Thymus (tissue), 11 donors: ENCODE data around the gene MRPS27. TPM values are rescaled to one million over a fixed set of nuclear protein-coding genes. Genes with fewer than 3 reads are reported as not detected.
"Not testable (repeated sequence)": the region's sequence is repeated elsewhere in the genome, so short reads cannot be mapped to it uniquely, and the experiment has no call there.

Experiments used
- DNase-seq, 9 donors: peaks; one replicate each; pipeline ENCODE4 v3.0.0-alpha.2; 2013; ENCODE audit warnings: low spot score in 9 of 9, low read depth in 6 of 9, missing footprints in 1 of 9
- H3K27ac ChIP-seq, 2 donors: one replicate each; pipeline ENCODE4 v1.5.1; 2013; ENCODE audit warnings: control low read depth in 1 of 2, low read depth in 1 of 2, low read length in 1 of 2, mild to moderate bottlenecking in 1 of 2, moderate library complexity in 1 of 2
- H3K27me3 ChIP-seq, 2 donors: one replicate each; pipeline ENCODE4 v1.5.1; 2013; ENCODE audit warnings: low read length in 1 of 2; ENCODE audit not compliant: control insufficient read depth in 2 of 2, insufficient read depth in 1 of 2
- H3K36me3 ChIP-seq, 2 donors: one replicate each; pipeline ENCODE4 v1.5.1; 2013; ENCODE audit warnings: low read length in 1 of 2, mild to moderate bottlenecking in 1 of 2, moderate library complexity in 1 of 2; ENCODE audit not compliant: control insufficient read depth in 2 of 2, insufficient read depth in 2 of 2
- H3K4me1 ChIP-seq, 2 donors: one replicate each; pipeline ENCODE4 v1.5.1; 2013; ENCODE audit warnings: low read length in 2 of 2; ENCODE audit not compliant: control insufficient read depth in 2 of 2, insufficient read depth in 2 of 2
- H3K4me3 ChIP-seq, 2 donors: one replicate each; pipeline ENCODE4 v1.5.1; 2013; ENCODE audit warnings: low read length in 2 of 2, control low read depth in 1 of 2, mild to moderate bottlenecking in 1 of 2
- H3K9me3 ChIP-seq, 2 donors: one replicate each; pipeline ENCODE4 v1.5.1; 2013; ENCODE audit warnings: low read length in 1 of 2, mild to moderate bottlenecking in 1 of 2; ENCODE audit not compliant: control insufficient read depth in 2 of 2, insufficient read depth in 1 of 2
- WGBS: extraction: QIAGEN DNeasy Blood & Tissue Kit; methylation state at CpG from one replicate; pipeline ENCODE4 v1.1.7; 2013; 5-methylcytosine and 5-hydroxymethylcytosine counted together
- polyA plus RNA-seq: library from polyadenylated mRNA; stranded (reverse); fragments of 200-250 nt; gene quantifications from one replicate; pipeline ENCODE4 v1.2.3, GENCODE V29; 2013
- total RNA-seq: library from RNA; stranded (reverse); fragments of 120-200 nt; gene quantifications from one replicate; pipeline ENCODE4 v1.2.4, GENCODE V29; 2013
- donor health status: healthy.

Gene MRPS27
- total and polyA plus RNA-seq, 2 donors = 27.9 to 46.0 TPM

- no peak overlapping the region for H3K27ac ChIP-seq
- WGBS = 94% methylated on average over 11 of the region's 11 CpGs
- H3K4me3 ChIP-seq = no peak overlapping the region
- no peaks in the 10 kb centered on the region for H3K4me1 ChIP-seq
- no peak for DNase-seq
- no peaks in the 10 kb centered on the region for H3K9me3 ChIP-seq
- H3K27me3 ChIP-seq = peaks cover 0 to 30% of the 10 kb centered on the region in 2 donors
- no peaks in the 10 kb centered on the region for H3K36me3 ChIP-seq
These were observed 140.1 kb downstream of the MRPS27 start for GRCh38 chr5:72179816-72180440.

DNA sequence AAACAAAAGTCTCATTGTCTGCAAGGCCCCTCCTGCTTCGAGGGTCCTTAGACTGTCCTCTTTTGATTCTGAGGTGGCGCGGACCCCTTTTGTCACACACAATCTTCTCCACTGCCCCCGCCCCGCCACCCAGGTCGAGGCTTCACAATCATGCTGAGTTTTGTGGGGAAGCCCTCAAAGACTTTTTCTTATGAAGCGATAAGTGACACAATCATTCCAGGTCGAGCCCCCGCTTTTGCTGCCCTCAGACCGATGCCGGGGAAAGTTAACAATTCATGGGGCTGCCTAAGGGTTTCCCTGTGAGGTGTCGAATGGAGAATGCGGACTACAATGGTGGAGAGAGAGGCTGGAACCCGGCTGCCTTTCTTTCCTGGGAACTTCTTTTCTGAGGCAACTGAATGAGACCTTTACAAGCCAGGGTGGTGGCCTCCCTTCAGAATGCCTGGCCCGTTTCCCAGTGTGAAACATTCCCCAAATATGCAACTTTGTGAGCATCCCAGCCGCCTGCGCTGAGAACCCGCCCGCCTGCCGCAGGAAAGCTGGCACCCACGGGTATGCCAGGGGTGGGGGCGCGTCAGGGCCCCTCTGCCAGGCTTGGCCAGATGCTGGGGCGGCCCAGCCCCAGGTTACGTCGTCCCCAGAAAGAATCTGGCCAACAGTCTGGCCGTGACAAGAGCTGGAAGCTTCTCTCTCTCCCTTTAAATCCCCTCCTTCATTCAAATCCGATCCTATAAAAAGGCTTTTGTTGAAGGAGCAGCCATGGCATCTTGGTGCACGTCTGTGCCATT, 140.8 kb downstream of the MRPS27 start:
- DNase-seq = no peak
- no peaks in the 10 kb centered on the region for H3K4me1 ChIP-seq
- H3K9me3 ChIP-seq = no peaks in the 10 kb centered on the region
- peaks cover 0 to 30% of the 10 kb centered on the region in 2 donors for H3K27me3 ChIP-seq
- H3K27ac ChIP-seq = no peak overlapping the region
- no peak overlapping the region for H3K4me3 ChIP-seq
- 87% methylated on average over 29 of the region's 29 CpGs for WGBS
- no peaks in the 10 kb centered on the region for H3K36me3 ChIP-seq

GRCh38 chr5:72177538-72177937, 142.5 kb downstream of the MRPS27 start:
- H3K27me3 ChIP-seq = peaks cover 0 to 19% of the 10 kb centered on the region in 2 donors
- DNase-seq = no peak
- H3K4me3 ChIP-seq = no peak overlapping the region
- 97% methylated on average over 3 of the region's 3 CpGs for WGBS
- H3K4me1 ChIP-seq = no peaks in the 10 kb centered on the region
- H3K9me3 ChIP-seq = no peaks in the 10 kb centered on the region
- no peaks in the 10 kb centered on the region for H3K36me3 ChIP-seq
- H3K27ac ChIP-seq = no peak overlapping the region

- Histone ChIP-seq H3K9me3 (no peaks in the 10 kb centered on the region), H3K4me1 (no peaks in the 10 kb centered on the region), H3K27me3 (peaks cover 0 to 15% of the 10 kb centered on the region in 2 donors), H3K4me3 (no peak overlapping the region), H3K36me3 (no peaks in the 10 kb centered on the region), H3K27ac (no peak overlapping the region)
- DNase-seq = no peak
- WGBS = 85% methylated on average over 4 of the region's 4 CpGs
These were observed 147.3 kb downstream of the MRPS27 start for GRCh38 chr5:72172786-72173185.

GRCh38 chr5:72171667-72172066, 148.4 kb downstream of the MRPS27 start:
- H3K27ac ChIP-seq = no peak overlapping the region
- H3K27me3 ChIP-seq = peaks cover 0 to 12% of the 10 kb centered on the region in 2 donors
- H3K36me3 ChIP-seq = no peaks in the 10 kb centered on the region
- no peaks in the 10 kb centered on the region for H3K9me3 ChIP-seq
- no peaks in the 10 kb centered on the region for H3K4me1 ChIP-seq
- WGBS = 90% methylated on average over 6 of the region's 6 CpGs
- no peak for DNase-seq
- H3K4me3 ChIP-seq = no peak overlapping the region

DNA sequence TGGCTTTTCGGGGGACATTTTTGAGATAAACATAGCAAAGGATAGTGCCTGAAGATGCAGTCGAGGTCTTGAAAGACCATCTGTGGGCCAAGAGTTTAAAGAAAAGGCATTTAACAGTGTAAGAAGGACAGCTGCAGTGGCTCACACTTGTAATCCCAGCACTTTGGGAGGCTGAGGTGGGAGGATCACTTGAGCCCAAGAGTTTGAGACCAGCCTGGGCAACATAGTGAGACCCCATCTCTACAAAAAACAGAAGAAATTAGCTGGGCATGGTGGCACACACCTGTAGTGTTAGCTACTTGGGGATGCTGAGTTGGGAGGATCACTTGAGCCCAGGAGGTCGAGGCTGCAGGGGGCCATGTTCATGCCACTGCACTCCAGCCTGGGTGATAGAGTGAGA, 148.9 kb downstream of the MRPS27 start:
- not testable (repeated sequence) for H3K36me3 ChIP-seq, DNase-seq, H3K9me3 ChIP-seq, H3K4me3 ChIP-seq, H3K4me1 ChIP-seq, H3K27ac ChIP-seq
- H3K27me3 ChIP-seq = peaks cover 0 to 16% of the 10 kb centered on the region in 2 donors
- WGBS = 95% methylated on average over 3 of the region's 3 CpGs

- no peak for DNase-seq
- peaks cover 0 to 18% of the 10 kb centered on the region in 2 donors for H3K27me3 ChIP-seq
- H3K9me3 ChIP-seq = no peaks in the 10 kb centered on the region
- H3K4me3 ChIP-seq = no peak overlapping the region
- H3K36me3 ChIP-seq = no peaks in the 10 kb centered on the region
- H3K4me1 ChIP-seq = no peaks in the 10 kb centered on the region
- H3K27ac ChIP-seq = no peak overlapping the region
- WGBS = 96% methylated on average over 2 of the region's 2 CpGs
These were observed 149.9 kb downstream of the MRPS27 start for GRCh38 chr5:72170101-72170500.

Other genes with a start within 250 kb of the MRPS27 start
- gene MAP1B, start 212.8 kb downstream of the MRPS27 start, total RNA-seq = 1.6 TPM
- gene MAP1B, start 212.8 kb downstream of the MRPS27 start, polyA plus RNA-seq = 3.1 TPM
- gene PTCD2, start 133 bp upstream of the MRPS27 start, total RNA-seq = 7.7 TPM
- gene PTCD2, start 133 bp upstream of the MRPS27 start, polyA plus RNA-seq = 4.1 TPM
- gene ZNF366, start 187.2 kb upstream of the MRPS27 start, total RNA-seq = 3.8 TPM
- gene ZNF366, start 187.2 kb upstream of the MRPS27 start, polyA plus RNA-seq = 0.59 TPM